GM23338 (cell line): ENCODE measurements around the gene APOL1. TPM values are rescaled to one million over a fixed set of nuclear protein-coding genes. Genes with fewer than 3 reads are reported as not detected.
"Not testable (repeated sequence)": the region's sequence is repeated elsewhere in the genome, so short reads cannot be mapped to it uniquely, and the experiment has no call there.

Source experiments
- ATAC-seq: fragments of 200-7000 bp; cut with Tn5 transposase; 3 replicates; pipeline ENCODE4 v1.9.1; 2020
- DNase-seq: peaks from one replicate; pipeline ENCODE4 v3.0.0-alpha.2; 2015; ENCODE audit warnings: low spot score
- H2AFZ ChIP-seq: fragments of 200-600 bp; sonication (generic); 2 replicates; pipeline ENCODE4 v1.8.0; 2016; ENCODE audit warnings: antibody characterized with exemption, mild to moderate bottlenecking, moderate library complexity
- H3F3A ChIP-seq: fragments of 200-600 bp; sonication (generic); replicated peaks from 2 replicates; pipeline ENCODE4 v1.8.0; 2017; ENCODE audit warnings: antibody characterized with exemption, mixed run types, low read depth
- H3K27ac ChIP-seq: fragments of 200-600 bp; sonication (generic); 2 replicates; pipeline ENCODE4 v1.6.1; 2016; ENCODE audit warnings: low read depth
- H3K27me3 ChIP-seq: fragments of 200-600 bp; sonication (generic); 2 replicates; pipeline ENCODE4 v1.8.0; 2016; ENCODE audit warnings: mild to moderate bottlenecking, mixed run types, moderate library complexity; ENCODE audit not compliant: insufficient read depth
- H3K36me3 ChIP-seq: fragments of 200-600 bp; sonication (generic); 2 replicates; pipeline ENCODE4 v1.8.0; 2016; ENCODE audit warnings: mild to moderate bottlenecking; ENCODE audit not compliant: insufficient read depth
- H3K4me1 ChIP-seq: fragments of 200-600 bp; sonication (generic); 2 replicates; pipeline ENCODE4 v1.8.0; 2016; ENCODE audit warnings: mild to moderate bottlenecking, moderate library complexity; ENCODE audit not compliant: insufficient read depth
- H3K4me2 ChIP-seq: fragments of 200-600 bp; sonication (generic); 2 replicates; pipeline ENCODE4 v1.7.1; 2017; ENCODE audit warnings: mixed run types
- H3K4me3 ChIP-seq: fragments of 200-600 bp; sonication (generic); 2 replicates; pipeline ENCODE4 v1.6.1; 2016; ENCODE audit warnings: mixed run types
- H3K79me2 ChIP-seq: fragments of 200-600 bp; sonication (generic); replicated peaks from 2 replicates; pipeline ENCODE4 v1.8.0; 2017; ENCODE audit warnings: mild to moderate bottlenecking; ENCODE audit not compliant: insufficient read depth
- H3K9me2 ChIP-seq: fragments of 200-600 bp; sonication (generic); 2 replicates; pipeline ENCODE4 v1.8.0; 2017; ENCODE audit not compliant: insufficient read depth
- H4K20me1 ChIP-seq: fragments of 200-600 bp; sonication (generic); replicated peaks from 2 replicates; pipeline ENCODE4 v1.8.0; 2017; ENCODE audit warnings: mild to moderate bottlenecking; ENCODE audit not compliant: insufficient read depth
- H3K27ac Mint-ChIP-seq: 2 replicates; pipeline ENCODE4 v1.8.0; 2020; ENCODE audit warnings: inconsistent platforms, mild to moderate bottlenecking, moderate library complexity, mixed read lengths
- H3K27me3 Mint-ChIP-seq: 3 replicates; pipeline ENCODE4 v1.8.0; 2022; ENCODE audit warnings: low read depth, mild to moderate bottlenecking, moderate library complexity, mixed read lengths, inconsistent platforms; ENCODE audit not compliant: insufficient read depth, poor library complexity
- H3K36me3 Mint-ChIP-seq: 3 replicates; pipeline ENCODE4 v1.8.0; 2021; ENCODE audit warnings: low read depth, mild to moderate bottlenecking, inconsistent platforms, moderate library complexity, mixed read lengths
- H3K4me1 Mint-ChIP-seq: 3 replicates; pipeline ENCODE4 v1.8.0; 2020; ENCODE audit warnings: mild to moderate bottlenecking, inconsistent platforms, mixed read lengths
- H3K4me3 Mint-ChIP-seq: 3 replicates; pipeline ENCODE4 v1.8.0; 2021; ENCODE audit warnings: moderate library complexity, mild to moderate bottlenecking, inconsistent platforms, mixed read lengths
- H3K9me3 Mint-ChIP-seq: 3 replicates; pipeline ENCODE4 v1.8.0; 2020; ENCODE audit warnings: moderate library complexity, mild to moderate bottlenecking, inconsistent platforms, mixed read lengths
- CREB1 ChIP-seq: fragments of 250-450 bp; sonication (Bioruptor Pico); IDR thresholded peaks from 2 replicates; pipeline ENCODE4 v1.5.0; 2020; ENCODE audit warnings: low read depth, mild to moderate bottlenecking, moderate library complexity
- EZH2phosphoT487 ChIP-seq: fragments of 200-600 bp; sonication (generic); IDR thresholded peaks from one replicate; pipeline ENCODE4 v1.8.1; 2018; ENCODE audit warnings: antibody characterized with exemption; ENCODE audit not compliant: unreplicated experiment
- JUNB ChIP-seq: IDR thresholded peaks from one replicate; pipeline ENCODE4 v1.6.1; 2016; ENCODE audit warnings: antibody characterized with exemption; ENCODE audit not compliant: unreplicated experiment
- POLR2AphosphoS5 ChIP-seq: IDR thresholded peaks from 2 replicates; pipeline ENCODE4 v1.6.1; 2016; ENCODE audit warnings: antibody characterized with exemption, low read depth
- ZNF114 ChIP-seq: fragments of 250-450 bp; sonication (Bioruptor Pico); IDR thresholded peaks from 2 replicates; pipeline ENCODE4 v1.5.0; 2020; ENCODE audit warnings: mild to moderate bottlenecking, moderate library complexity
- long read RNA-seq: library from polyadenylated mRNA; unstranded; transcript quantifications from one replicate; pipeline ENCODE4 v2.0.0, GENCODE V29; 2020; ENCODE audit not compliant: unreplicated experiment
- polyA plus RNA-seq: library from polyadenylated mRNA; unstranded; fragments of >200 nt; fragmentation: Nextera tagmentation; extraction: Ambion mirVana; gene quantifications from 2 replicates; pipeline ENCODE4 v1.2.1, GENCODE V29; 2016
- total RNA-seq: library from RNA; depleted of rRNA; stranded (reverse); fragments of >200 nt; shearing (Covaris generic); gene quantifications from 2 replicates; pipeline ENCODE4 v1.2.3, GENCODE V29; 2014; rRNA removed
- TF ChIP-seq, protein P1 (sequence below), 2 experiments: fragments of 200-600 bp in 1 of 2; sonication (generic) in 1 of 2; conservative IDR thresholded peaks; 2 replicates each; pipeline versions ENCODE4 v1.5.1 to v1.6.1; 2016 to 2017; ENCODE audit warnings: antibody characterized with exemption in 2 of 2, low read depth in 2 of 2, mild to moderate bottlenecking in 2 of 2, moderate library complexity in 1 of 2
- TF ChIP-seq, protein P2 (sequence below): fragments of 250-450 bp; sonication (Bioruptor Pico); IDR thresholded peaks from 2 replicates; pipeline ENCODE4 v1.5.0; 2020; ENCODE audit warnings: mild to moderate bottlenecking, moderate library complexity

The APOL1 gene, protein sequence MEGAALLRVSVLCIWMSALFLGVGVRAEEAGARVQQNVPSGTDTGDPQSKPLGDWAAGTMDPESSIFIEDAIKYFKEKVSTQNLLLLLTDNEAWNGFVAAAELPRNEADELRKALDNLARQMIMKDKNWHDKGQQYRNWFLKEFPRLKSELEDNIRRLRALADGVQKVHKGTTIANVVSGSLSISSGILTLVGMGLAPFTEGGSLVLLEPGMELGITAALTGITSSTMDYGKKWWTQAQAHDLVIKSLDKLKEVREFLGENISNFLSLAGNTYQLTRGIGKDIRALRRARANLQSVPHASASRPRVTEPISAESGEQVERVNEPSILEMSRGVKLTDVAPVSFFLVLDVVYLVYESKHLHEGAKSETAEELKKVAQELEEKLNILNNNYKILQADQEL
- total RNA-seq: not detected in 2 replicates
- polyA plus RNA-seq: 0.11 and 0.23 TPM in 2 replicates
- long read RNA-seq: 0 reads

DNA sequence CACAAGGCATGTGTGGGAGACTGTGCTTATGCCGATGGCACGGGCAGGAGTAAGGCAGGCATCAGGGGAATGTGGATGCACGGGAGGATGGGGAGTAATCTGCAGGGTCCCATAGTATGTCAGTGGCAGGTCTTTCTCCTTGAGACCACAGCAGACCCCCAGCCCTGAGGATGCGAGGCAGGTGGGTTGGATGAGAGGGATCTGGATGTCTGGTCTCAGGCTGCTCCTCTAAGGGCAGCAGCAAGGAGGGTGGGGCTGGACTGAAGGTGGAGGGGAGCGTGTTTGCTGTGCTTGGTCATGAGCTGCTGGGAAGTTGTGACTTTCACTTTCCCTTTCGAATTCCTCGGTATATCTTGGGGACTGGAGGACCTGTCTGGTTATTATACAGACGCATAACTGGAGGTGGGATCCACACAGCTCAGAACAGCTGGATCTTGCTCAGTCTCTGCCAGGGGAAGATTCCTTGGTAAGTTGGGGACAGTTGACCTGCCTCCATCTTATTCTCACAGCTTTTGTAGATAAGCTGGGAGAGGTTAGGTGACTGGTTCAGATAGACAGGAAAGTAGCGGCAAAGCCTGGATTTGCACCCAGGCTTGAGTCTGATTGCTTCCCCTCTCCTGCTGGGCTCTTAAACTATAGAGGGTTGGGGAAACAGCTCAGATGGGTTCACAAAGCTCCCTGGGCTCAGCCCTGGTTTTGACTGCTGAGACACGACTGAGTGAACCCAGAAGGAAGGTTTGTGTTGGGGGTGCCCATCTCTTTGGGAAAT is at the start of gene APOL1:
Gene APOL1, plus strand, starts transcription at position 380 of the 769 bp plus-strand sequence. CDS start 1,823 bp downstream, outside the sequence.
- no peak within 1 kb of the TSS for H3K4me3 ChIP-seq
- H3K79me2 ChIP-seq: no peaks in the 10 kb centered on the region
- Mint-ChIP-seq H3K4me1 (peaks cover 11% of the 10 kb centered on the region), H3K27me3 (peaks cover 4% of the 10 kb centered on the region), H3K36me3 (peaks cover 6% of the 10 kb centered on the region; the same call in 1 of the 3 replicates), H3K27ac (no peak within 1 kb of the TSS; the same call in 1 of the 2 replicates), H3K4me3 (no peak within 1 kb of the TSS), H3K9me3 (peaks cover 18% of the 10 kb centered on the region)
- no peaks in the 10 kb centered on the region; the same call in 1 of the 2 replicates for H3K9me2 ChIP-seq
- H3K27me3 ChIP-seq: no peaks in the 10 kb centered on the region
- DNase-seq: no peak
- ATAC-seq: no peak
- no peaks in the 10 kb centered on the region for H3K36me3 ChIP-seq
- H4K20me1 ChIP-seq: no peaks in the 10 kb centered on the region
- H3F3A ChIP-seq: no peaks in the 10 kb centered on the region
- H2AFZ ChIP-seq: no peak within 1 kb of the TSS
- no peak within 1 kb of the TSS for H3K4me2 ChIP-seq
- H3K4me1 ChIP-seq: peaks cover 7% of the 10 kb centered on the region
- TF ChIP-seq EZH2phosphoT487 (no peak), ZNF114 (CRISPR knock-in tag) (no peak), JUNB (no peak), POLR2AphosphoS5 (no peak), CREB1 (CRISPR knock-in tag) (no peak)
- TF ChIP-seq, protein P1, sequence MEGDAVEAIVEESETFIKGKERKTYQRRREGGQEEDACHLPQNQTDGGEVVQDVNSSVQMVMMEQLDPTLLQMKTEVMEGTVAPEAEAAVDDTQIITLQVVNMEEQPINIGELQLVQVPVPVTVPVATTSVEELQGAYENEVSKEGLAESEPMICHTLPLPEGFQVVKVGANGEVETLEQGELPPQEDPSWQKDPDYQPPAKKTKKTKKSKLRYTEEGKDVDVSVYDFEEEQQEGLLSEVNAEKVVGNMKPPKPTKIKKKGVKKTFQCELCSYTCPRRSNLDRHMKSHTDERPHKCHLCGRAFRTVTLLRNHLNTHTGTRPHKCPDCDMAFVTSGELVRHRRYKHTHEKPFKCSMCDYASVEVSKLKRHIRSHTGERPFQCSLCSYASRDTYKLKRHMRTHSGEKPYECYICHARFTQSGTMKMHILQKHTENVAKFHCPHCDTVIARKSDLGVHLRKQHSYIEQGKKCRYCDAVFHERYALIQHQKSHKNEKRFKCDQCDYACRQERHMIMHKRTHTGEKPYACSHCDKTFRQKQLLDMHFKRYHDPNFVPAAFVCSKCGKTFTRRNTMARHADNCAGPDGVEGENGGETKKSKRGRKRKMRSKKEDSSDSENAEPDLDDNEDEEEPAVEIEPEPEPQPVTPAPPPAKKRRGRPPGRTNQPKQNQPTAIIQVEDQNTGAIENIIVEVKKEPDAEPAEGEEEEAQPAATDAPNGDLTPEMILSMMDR (conservative IDR thresholded peaks at IDR 0.05; ENCODE audit: low read depth in 2 of 2): no peak
- TF ChIP-seq, protein P2, sequence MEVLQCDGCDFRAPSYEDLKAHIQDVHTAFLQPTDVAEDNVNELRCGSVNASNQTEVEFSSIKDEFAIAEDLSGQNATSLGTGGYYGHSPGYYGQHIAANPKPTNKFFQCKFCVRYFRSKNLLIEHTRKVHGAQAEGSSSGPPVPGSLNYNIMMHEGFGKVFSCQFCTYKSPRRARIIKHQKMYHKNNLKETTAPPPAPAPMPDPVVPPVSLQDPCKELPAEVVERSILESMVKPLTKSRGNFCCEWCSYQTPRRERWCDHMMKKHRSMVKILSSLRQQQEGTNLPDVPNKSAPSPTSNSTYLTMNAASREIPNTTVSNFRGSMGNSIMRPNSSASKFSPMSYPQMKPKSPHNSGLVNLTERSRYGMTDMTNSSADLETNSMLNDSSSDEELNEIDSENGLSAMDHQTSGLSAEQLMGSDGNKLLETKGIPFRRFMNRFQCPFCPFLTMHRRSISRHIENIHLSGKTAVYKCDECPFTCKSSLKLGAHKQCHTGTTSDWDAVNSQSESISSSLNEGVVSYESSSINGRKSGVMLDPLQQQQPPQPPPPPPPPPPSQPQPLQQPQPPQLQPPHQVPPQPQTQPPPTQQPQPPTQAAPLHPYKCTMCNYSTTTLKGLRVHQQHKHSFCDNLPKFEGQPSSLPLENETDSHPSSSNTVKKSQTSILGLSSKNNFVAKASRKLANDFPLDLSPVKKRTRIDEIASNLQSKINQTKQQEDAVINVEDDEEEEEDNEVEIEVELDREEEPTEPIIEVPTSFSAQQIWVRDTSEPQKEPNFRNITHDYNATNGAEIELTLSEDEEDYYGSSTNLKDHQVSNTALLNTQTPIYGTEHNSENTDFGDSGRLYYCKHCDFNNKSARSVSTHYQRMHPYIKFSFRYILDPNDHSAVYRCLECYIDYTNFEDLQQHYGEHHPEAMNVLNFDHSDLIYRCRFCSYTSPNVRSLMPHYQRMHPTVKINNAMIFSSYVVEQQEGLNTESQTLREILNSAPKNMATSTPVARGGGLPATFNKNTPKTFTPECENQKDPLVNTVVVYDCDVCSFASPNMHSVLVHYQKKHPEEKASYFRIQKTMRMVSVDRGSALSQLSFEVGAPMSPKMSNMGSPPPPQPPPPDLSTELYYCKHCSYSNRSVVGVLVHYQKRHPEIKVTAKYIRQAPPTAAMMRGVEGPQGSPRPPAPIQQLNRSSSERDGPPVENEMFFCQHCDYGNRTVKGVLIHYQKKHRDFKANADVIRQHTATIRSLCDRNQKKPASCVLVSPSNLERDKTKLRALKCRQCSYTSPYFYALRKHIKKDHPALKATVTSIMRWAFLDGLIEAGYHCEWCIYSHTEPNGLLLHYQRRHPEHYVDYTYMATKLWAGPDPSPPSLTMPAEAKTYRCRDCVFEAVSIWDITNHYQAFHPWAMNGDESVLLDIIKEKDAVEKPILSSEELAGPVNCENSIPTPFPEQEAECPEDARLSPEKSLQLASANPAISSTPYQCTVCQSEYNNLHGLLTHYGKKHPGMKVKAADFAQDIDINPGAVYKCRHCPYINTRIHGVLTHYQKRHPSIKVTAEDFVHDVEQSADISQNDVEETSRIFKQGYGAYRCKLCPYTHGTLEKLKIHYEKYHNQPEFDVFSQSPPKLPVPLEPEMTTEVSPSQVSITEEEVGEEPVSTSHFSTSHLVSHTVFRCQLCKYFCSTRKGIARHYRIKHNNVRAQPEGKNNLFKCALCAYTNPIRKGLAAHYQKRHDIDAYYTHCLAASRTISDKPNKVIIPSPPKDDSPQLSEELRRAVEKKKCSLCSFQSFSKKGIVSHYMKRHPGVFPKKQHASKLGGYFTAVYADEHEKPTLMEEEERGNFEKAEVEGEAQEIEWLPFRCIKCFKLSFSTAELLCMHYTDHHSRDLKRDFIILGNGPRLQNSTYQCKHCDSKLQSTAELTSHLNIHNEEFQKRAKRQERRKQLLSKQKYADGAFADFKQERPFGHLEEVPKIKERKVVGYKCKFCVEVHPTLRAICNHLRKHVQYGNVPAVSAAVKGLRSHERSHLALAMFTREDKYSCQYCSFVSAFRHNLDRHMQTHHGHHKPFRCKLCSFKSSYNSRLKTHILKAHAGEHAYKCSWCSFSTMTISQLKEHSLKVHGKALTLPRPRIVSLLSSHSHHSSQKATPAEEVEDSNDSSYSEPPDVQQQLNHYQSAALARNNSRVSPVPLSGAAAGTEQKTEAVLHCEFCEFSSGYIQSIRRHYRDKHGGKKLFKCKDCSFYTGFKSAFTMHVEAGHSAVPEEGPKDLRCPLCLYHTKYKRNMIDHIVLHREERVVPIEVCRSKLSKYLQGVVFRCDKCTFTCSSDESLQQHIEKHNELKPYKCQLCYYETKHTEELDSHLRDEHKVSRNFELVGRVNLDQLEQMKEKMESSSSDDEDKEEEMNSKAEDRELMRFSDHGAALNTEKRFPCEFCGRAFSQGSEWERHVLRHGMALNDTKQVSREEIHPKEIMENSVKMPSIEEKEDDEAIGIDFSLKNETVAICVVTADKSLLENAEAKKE (CRISPR knock-in tag): no peak
- H3K27ac ChIP-seq: no peak within 1 kb of the TSS

DNA sequence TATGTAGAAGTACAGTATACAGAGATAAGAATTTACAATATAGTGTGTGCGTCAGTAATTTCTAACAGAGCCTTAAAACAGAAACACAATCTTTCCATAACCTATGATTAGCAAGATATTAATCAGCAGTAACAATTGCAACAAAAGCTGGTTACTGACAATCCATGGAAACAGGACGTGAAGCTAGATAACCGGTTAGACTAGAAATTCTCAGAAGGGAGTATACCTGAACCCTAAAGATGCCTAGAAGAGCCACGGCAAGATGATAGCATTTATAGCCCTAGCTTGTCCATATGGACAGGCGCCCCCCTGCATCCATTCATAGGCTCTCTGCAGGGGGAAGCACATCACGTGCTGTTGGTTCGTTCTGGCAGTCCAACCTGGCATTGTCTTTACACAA is 49.5 kb upstream of the APOL1 start:
- not testable (repeated sequence) for H3K27me3 ChIP-seq, H3K27ac Mint-ChIP-seq, H3K36me3 Mint-ChIP-seq, H3K4me3 Mint-ChIP-seq, H3K27ac ChIP-seq, H3K9me2 ChIP-seq, H2AFZ ChIP-seq, H3K36me3 ChIP-seq, H3K4me1 ChIP-seq, ATAC-seq, H3K4me3 ChIP-seq, H3K4me2 ChIP-seq, H3F3A ChIP-seq, H4K20me1 ChIP-seq, H3K9me3 Mint-ChIP-seq, DNase-seq, H3K79me2 ChIP-seq
- Mint-ChIP-seq H3K27me3 (peaks cover 12% of the 10 kb centered on the region), H3K4me1 (peaks cover 14% of the 10 kb centered on the region)
